GM12875 (cell line): ENCODE results near the gene RNF214.
A peak's percentile ranks its signal among the peaks of the same experiment; 100 is the strongest.

Experiments used
- H3K4me3 ChIP-seq: one replicate; pipeline ENCODE4 v1.5.1; 2011; ENCODE audit warnings: low read depth, low read length, control low read depth
- CTCF ChIP-seq: IDR thresholded peaks from 2 replicates; pipeline ENCODE4 v1.5.1; 2011; ENCODE audit warnings: low read depth, mild to moderate bottlenecking, control low read depth, inconsistent platforms, low read length, moderate library complexity, borderline replicate concordance; ENCODE audit not compliant: insufficient read depth

Gene RNF214

GRCh38 chr11:117319214-117319840 is 86.9 kb downstream of the RNF214 start:
- no peak for TF ChIP-seq CTCF
- H3K4me3 ChIP-seq, result no peak overlapping the region

DNA sequence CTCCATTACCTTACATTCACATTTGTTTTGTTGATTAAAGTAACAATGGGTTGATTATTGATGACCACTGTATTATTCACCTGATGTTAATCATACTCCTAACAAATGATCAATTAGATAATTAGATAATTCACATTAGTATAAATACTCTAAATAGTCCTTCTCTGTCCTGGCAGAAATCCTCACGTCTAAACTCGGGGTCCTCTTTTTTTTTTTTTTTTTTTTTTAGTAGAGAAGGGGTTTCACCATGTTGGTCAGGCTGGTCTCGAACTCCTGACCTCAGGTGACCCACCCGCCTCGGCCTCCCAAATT is 94.7 kb downstream of the RNF214 start:
- H3K4me3 ChIP-seq, result peak overlapping the region; percentile 58

DNA sequence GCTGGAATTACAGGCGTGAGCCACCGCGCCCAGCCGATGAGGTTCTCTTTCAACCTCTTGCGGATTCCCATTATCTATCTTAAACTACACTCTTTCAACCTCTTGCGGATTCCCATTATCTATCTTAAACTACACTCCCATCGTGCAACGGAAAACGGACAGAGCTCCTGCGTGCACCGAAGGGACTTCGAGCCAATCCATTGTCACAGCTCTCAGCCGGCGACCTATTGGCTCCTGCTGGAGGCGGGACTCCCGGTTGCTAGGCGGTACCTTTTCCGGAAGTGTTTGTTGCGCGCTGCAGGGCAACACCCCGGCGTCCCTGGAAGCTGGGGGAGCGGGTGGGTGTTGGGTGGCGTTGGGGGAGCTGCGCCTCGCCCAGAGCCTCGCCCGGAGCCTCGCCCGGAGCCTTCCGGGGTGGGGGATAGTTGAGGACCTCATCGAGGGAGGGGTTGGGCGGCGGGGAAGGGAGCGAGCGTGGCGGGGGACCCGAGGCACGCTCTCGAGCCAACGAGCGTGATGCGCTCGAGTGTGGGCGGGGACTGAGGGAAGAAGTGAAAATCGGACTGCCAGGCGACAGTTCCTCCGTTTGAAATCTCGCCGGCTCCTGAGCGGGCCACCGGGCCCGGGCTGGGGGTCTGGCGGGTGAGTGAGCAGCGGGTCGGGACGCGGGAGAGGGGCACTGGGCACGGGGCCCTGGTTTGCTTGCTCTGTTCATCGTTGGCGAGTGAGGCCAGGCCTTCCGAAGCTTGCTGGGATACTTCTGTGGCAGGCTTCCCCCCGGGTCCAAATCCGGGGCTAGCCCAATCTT is 95.3 kb downstream of the RNF214 start, which contains the start of gene CEP164:
Gene CEP164, plus strand, starts transcription at position 288 of the 808 bp plus-strand sequence. CDS start 10,733 bp downstream, outside the sequence.
- TF ChIP-seq CTCF, result no peak
- H3K4me3 ChIP-seq, result peak within 1 kb of the TSS; percentile 58

DNA sequence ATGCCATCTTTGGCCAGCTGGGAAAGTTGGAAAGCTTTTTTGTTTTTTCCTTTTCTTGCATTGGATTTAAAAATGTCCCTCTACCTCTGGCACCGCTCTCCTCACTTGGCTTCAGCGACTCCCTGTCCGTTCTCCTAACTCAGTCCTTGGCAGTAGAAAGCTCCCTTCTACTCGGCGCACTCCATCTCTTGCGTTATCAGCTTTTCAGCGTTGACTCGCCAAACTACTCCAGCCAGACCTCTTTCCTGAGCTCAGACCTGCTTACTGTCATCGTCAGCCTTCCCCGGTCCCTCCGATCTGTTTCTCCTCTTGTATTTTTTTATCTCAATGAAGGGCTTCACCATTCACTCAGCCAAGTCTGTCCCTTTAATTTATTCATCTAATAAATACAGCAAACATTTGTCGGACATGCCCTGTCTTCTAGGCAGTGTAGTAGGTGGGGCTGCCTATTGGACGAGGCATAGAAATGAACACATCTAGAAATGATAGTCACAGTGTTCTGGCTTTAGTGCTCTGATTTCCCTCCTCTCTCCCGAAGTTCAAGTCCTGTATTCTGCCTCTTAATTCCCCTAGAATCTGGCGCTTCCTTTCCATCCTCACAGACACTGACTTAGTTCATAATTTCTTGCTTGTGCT is 96.0 kb downstream of the RNF214 start:
- peak overlapping the region; percentile 58 for H3K4me3 ChIP-seq
- TF ChIP-seq CTCF, result no peak

DNA sequence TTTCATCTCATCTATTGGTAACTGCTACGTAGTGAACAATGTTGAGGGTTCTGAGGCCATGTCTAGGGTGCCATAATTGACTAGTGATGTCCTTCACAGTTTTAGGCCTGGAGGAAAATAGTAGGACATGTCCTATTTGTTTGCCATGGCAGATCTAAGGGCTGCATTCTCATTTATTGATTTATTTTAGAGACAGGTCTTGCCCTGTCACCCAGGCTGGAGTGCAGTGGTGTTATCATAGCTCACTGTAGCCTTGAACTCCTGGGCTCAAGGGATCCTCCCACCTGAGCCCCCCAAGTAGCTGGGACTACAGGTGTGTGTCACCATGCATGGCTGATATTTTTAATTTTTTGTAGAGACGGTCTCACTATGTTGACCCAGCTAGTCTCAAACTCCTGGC is 100.4 kb downstream of the RNF214 start:
- TF ChIP-seq CTCF, result no peak
- H3K4me3 ChIP-seq, result no peak overlapping the region

- no peak overlapping the region for H3K4me3 ChIP-seq
- TF ChIP-seq CTCF, result no peak
Observed at GRCh38 chr11:117333917-117334316, 101.4 kb downstream of the RNF214 start.

DNA sequence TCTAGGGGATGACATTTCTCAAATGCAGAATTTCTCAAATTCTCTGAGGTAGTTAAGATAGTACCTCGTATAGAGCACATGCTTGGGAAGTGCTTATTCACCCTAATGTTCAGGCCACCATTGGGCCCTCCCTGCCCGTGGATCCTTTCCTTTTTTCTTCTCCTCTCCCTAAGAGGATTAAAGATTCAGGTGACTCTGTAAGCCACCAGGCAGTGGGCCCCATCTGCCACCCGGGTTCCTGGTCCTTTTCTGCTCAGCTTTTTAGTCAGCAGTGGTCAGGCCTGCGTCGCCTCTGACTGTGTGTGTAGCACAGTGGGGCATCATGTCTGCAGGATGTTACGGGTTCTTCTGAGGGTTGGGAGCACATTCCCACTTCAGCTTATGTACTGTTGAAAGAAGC is 102.4 kb downstream of the RNF214 start:
- no peak for TF ChIP-seq CTCF
- no peak overlapping the region for H3K4me3 ChIP-seq
